GM12801 (cell line): ENCODE results near the gene FYCO1.

ENCODE experiments used
- CTCF ChIP-seq: IDR thresholded peaks from one replicate; pipeline ENCODE4 v1.5.1; 2011; ENCODE audit warnings: control low read depth; ENCODE audit not compliant: insufficient read length; ENCODE audit errors: extremely low read depth

Gene FYCO1

DNA sequence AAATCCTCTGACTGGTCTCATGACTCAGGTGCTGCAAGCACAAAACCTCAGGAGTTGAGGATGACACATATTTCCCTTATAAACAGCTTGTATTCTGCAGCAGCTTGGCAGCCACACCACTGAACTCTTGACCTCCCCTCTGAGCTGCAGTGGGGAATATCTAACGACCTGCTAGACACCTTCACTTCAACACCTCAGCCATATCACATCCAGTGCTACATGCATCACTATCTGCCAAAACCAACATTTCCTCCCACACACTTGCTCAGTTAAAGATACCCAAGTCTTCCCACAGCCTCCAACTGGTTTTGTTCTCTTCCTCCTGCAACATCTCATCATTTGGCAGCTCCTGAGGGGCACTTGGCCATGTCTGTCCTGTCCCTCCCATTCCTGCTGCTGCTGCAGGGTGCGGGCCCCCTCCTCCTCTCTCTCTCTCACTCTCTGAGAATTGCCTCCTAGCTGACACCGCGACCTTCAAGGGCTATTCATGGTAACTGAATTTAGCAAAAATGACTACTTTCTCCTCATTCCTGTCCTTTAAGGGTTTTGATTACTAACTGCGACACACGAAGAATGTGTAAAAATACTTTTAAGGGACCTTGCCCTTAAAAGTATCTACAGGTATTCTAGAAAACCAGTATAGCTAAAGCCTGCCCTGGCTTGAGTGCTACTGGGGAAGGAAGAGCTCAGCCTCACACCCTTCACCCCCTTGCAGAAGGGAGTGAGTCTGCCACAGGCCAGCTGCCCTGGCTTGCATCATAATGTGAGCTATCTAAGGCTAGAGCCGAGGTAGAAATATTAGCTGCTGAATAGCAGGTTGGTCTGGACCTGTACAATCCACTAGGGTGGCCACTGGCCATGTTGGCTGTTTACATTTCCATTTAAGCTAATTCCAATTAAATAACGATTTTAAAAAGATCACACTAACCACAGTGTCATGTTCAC is 114.3 kb downstream of the FYCO1 start:
- TF ChIP-seq CTCF = no peak

- no peak for TF ChIP-seq CTCF
These were observed 114.9 kb downstream of the FYCO1 start for GRCh38 chr3:45880725-45881077.

DNA sequence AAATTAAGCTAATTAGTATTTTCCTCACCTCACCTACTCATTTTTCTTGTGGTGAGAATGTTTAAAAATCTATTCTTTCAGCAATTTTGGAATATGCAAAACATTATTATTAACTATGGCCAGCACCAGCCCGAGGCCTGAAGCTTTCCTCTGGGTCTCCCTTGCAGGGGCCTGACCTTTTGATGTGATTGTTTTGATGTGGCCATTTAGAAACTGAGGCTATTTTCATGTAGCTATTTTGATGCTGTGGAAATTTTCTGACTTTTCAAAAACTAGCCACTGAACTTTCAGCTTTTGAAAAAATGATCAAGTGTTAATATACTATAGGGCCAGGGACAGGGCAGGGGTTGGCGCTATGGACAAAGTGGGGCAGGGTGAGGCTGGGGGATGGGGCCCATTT is 117.5 kb downstream of the FYCO1 start:
- TF ChIP-seq CTCF = no peak

DNA sequence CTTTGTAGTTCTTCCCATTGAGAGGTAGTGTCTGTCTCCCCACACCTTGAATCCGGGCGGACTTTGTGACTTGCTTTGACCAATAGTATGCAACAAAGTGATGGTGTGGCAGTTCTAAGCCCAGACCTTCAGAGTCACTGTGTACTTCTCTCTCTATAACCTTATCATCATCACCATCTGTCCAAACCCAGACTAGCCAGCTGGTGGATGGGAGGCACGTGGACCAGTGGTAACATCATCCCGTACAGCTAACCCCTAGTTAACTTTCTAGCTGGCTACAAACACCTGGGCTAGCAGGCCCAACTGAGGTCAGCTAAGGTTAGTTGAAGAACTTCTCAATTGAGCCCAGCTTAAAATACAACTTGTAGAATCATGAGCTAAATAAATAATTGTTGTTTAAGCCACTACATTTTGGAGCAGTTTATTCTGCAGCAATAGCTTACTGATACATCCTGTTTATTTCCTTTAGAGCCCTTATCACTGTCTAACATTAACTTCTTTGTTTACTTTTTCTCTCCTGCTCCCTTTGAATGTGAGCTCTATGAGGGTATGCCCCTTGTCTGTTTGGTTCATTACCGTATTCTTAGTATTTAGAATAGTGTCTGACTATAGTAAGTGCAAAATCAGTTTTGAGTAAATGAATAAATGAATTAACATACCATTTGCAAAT is 120.8 kb downstream of the FYCO1 start:
- no peak for TF ChIP-seq CTCF

DNA sequence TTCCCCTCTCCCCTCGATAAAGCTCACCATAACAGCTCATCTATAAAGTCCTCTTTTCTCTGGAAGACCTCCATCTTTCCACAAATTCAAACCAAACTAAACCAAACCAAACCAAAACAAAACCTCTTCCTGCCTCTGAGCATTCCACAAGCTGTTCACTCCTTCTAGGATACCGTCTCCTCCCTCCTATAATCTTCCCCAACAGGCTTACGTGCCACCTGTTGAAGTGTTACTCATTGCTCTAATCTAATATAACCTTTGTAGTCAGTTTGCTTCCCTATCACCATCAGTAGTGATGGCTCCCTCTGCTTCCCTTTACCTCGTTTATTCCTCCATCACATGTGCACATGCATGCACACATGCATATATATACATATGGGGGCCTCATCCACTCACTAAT is 122.0 kb downstream of the FYCO1 start:
- no peak for TF ChIP-seq CTCF

- TF ChIP-seq CTCF = no peak
These were observed 122.6 kb downstream of the FYCO1 start for GRCh38 chr3:45873036-45873435.

DNA sequence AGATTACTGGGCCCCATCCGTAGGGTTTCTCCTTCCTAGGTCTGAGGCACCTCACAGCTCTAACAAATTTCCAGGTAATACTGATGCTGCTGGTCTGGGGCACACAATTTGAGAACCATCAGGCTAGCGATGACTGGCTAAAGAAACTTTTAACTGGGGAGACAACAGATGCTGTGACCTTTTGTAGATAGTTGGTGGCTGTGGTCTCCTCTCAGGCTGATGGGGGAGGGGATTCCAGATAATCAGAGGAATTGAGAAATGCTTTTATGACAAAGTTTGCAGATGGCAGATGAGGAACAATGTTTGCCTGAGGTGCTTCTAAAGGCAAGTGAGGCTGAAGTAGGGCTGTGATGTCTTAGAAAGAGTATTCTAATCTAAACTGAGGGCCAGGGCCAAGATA is 123.1 kb downstream of the FYCO1 start:
- no peak for TF ChIP-seq CTCF
